ENCODE data around the gene EHBP1.
"Not testable (repeated sequence)": the region's sequence is repeated elsewhere in the genome, so short reads cannot be mapped to it uniquely, and the experiment has no call there.

The EHBP1 gene

DNA sequence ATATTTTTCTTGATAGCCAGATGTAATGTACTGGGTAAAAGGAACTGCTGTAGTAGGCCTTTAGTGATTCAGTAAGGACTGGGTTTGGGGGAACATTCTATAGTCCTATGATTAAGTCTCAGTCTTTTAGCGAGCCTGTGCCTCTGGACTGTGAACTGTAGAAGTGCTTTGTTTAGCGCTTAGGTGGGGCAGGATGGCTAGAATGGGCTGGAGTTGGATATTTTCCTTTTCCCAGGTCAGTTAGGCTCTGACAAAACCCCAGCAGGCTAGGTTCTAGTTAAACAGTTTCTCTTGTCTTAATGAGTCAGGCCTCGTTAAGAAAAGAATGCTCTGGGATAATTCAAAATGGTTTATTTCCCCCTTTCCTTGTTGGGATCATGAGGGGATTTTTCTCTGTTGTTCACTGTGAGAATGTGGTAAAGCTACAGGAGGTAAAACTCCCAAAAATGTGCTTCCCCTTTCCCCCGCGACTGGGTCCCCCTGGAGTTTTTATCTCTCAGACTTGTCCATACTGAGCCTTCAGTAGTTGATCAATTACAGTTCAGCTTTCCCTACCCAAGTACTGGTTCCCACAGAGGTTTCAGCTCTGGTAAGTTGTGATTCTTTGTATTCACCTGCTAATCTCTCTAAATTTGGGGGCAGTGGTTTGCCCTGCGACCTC is 31.5 kb downstream of the EHBP1 start:
- no peak for DNase-seq (ENCODE audit: low read depth in 2 of 2)

DNA sequence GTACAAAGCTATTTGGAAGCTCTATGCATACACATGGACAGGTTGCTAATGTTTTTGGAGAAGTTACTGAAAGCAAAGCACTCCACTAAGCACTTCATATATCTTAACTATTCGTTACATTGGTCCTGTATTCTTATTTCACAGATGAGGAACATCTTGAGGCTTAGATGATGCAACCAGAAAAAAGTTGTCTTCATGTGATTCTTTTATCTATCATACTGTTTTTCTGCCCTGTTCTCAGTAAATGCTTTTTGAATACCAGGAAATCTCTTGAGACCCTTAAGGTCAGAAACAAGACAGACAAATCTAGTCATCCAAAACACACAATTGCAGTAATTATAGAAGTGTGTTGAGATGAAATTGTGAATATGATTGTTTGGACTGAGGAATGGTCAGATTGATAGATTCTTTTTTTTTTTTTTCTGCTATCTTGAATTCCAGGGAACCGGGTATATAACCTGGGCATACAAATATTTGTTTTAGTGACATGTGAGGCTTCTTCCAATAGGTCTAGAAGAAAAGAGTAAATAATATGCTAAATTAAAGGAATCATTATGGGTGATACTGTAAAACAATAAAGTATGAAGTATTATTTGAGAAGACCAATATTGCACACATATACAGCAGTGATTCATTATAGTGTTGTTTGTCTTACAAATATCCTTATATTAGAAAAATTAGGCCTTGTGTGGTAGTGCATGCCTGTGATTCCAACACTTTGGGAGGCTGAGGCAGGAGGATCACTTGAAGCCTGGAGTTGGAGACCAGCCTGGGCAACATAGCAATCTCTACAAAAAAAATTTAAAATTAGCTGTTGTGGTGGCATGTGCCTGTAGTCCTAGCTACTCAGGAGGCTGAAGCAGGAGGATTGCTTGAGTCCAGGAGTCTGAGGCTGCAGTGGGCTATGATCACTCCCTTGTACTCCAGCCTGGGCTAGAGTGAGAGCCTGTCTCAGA is 33.7 kb downstream of the EHBP1 start:
- DNase-seq (ENCODE audit: low read depth in 2 of 2): no peak

DNA sequence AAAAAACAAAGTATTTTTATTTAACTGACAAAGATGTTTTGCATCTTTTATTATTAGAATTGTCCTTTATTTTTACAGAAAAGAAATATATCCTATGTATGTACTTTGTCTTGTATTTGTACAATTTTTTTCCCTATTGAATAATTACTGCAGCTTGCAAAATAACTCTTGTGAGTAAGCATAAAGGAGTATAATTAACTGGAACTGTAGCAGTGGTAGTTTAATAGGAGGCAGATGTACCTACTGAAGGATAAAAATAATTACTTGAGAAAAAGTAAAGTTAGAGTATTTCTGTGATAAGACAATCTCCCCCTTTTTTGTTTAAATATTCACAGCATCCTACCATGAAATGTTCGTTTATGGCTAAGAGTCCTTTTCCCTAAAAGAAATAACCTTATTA is 34.7 kb downstream of the EHBP1 start:
- DNase-seq (ENCODE audit: low read depth in 2 of 2): no peak

DNA sequence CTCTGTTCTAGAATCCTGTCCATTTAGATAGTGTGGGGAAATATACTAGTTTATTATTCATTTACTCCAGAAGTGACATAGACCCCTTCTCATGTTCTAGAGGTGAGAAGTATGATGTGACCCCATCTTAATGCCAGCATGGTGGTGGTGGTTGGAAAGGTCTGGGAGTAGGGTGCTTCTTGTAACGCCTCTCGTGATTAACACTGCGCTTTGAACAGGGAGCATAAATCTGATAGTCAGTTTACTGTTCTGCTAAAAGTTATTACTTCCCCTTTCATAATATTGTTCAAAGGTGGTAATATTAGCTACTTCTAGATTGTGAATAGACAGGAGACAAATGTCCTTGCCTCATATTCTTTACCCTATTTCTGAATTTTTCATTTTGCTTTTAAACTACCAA is 35.6 kb downstream of the EHBP1 start:
- DNase-seq (ENCODE audit: low read depth in 2 of 2): no peak

DNA sequence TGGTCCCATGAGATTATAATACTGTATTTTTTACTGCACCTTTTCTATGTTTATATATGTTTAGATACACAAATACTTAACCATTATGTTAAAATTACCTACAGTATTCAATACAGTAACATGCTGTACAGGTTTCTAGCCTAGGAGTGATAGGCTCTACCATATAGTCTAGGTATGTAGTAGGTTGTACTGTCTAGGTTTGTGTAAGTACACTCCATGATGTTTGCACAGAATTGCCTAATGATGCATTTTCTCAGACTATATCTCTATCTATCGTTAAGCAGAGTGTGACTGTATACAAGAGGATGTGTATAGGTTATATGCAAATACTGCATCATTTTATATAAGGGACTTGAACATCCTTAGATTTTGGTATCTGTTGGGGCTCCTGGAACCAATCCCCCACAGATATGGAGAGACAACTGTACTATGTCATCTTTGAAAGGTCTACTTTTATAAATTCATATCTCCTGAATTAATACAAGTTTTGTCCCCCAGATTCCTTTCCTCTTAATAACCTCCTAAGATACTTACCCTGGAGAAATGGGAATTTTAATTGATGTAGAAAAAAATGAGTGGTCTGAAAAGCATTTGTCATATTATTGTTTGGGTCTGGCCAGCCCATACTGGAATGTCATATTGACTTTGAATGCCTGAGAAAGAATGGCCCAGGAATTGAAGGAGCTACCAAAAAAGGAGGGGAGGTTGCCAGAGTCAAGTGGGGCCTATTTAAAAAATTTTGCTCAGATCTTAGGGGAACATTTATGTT is 36.6 kb downstream of the EHBP1 start:
- no peak for DNase-seq (ENCODE audit: low read depth in 2 of 2)

DNA sequence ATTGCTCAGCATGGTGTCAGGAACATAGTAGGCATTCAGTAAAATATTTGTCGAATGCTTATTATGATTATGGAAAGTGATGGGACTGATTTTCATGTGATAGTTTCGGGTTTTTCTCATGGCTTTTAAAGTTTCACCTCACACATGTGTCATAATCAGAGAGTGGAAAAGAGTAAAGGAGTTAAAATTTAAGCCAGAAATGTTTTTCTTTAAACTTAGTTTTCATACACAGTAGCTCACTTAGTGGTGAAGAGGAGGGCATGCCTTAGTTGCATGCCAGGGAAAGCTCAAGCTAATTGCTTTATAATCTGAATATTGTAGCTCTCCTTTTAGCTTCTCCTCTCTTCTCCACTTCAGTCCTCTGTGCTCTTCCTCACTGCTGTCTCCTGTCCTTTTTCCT is 38.0 kb downstream of the EHBP1 start:
- DNase-seq (ENCODE audit: low read depth in 2 of 2): no peak

DNA sequence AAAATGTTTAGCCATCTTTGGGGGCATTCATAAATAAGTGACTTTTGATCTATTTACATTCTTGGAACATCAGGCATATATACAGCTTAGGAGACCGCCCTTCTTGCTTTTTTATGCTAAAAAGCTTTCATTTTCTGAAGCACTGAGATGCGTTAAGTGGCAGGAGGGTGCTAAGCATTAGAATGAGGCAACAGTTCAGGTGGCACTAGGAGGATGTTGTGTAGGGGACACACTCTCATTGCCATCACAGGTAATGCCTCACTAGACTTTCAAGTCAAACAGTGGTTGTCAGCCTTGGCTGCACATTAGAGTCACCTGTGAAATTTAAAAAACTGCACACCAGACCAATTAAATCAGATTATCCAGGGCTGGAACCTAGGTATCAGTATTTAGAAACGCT is 39.1 kb downstream of the EHBP1 start:
- no peak for DNase-seq (ENCODE audit: low read depth in 2 of 2)

DNA sequence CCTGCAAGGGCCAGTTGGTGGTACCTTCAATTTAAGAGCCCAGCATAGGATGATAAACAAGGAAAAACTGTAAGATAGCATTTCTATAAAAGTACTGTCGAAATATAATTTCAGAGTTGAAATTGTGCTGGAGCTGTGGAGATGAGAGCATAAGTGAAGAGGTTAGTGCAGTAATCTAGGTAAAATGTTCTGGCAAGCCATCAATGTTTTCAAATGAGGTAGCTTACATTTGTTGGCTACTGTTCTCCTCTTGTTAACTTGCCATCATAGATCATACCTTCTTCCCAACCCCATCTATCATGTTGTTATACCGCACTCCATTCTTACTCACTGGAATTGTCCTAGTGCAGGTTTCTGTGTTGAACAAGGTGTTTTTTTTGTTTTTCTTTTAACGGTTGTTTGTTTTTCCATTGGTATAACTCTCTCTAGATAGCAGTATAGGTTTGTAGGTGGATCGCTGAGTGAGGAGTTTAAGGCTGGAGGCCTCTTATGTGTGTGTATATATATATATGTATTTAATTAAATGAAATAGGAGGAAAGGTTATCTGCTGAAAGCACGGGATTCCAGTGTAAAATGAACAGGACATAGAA is 40.5 kb downstream of the EHBP1 start:
- no peak for DNase-seq (ENCODE audit: low read depth in 2 of 2)

DNA sequence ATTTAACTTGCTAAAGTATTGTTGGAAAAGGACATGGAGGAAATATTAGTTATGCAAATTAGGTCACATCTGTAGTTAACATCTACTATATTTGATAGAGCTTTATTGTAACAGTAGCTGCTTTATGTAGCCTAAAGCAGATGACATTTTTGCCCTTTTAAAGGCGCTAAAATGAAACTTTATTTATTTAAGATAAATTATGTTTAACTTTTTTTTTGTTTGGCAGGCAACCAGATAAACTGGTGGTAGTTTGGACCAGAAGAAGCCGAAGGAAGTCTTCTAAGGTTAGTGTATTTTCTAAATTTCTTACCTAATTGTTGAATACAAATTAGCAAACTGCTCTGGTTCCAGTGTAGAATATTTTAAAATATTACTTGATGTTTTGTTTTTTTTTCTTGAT is 41.7 kb downstream of the EHBP1 start:
- DNase-seq (ENCODE audit: low read depth in 2 of 2): no peak

DNA sequence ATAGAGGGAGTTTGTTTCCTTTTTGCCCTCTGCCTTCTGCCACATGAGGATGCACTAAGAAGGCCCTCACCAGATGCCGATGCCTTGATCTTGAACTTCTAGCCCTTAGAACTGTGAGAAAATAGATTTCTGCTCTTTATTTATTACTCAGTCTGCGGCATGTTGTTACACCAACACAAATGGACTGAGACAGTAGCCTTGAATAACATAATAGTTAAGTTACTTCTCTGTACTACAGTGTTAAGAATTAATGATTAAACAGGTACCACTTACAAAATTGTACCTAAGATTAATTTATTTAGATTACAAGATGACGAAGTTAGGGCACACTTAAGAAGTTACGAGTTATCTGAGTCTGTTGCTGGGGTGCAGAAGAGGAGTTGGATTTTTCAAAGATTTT is 42.4 kb downstream of the EHBP1 start:
- DNase-seq (ENCODE audit: low read depth in 2 of 2): no peak

DNA sequence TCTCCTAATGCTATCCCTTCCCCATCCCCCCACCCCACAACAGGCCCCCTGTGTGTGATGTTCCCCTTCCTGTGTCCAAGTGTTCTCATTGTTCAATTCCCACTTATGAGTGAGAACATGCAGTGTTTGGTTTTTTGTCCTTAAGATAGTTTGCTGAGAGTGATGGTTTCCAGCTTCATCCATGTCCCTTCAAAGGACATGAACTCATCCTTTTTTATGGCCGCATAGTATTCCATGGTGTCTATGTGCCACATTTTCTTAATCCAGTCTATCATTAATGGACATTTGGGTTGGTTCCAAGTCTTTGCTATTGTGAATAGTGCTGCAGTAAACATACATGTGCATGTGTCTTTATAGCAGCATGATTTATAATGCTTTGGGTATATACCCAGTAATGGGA is 43.6 kb downstream of the EHBP1 start:
- DNase-seq (ENCODE audit: low read depth in 2 of 2): not testable (repeated sequence)

DNA sequence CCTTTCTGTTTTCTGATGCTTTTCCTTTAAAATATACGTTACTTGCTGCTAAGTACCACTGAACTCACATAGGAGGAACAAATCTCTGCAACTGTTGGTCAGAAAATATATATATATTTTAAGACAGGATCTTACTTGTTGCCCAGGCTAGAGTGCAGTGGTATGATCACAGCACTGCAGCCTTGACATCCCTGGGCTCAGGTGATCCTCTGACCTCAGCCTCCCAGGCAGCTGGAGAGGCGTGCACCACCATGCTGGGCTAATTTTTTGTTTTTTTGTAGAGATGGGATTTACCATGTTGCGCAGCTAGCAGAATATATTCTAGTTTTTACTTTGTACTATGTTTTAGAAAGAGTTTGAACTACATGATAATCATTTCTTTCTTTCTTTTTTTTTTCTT is 51.5 kb downstream of the EHBP1 start:
- no peak for DNase-seq (ENCODE audit: low read depth in 2 of 2)

DNA sequence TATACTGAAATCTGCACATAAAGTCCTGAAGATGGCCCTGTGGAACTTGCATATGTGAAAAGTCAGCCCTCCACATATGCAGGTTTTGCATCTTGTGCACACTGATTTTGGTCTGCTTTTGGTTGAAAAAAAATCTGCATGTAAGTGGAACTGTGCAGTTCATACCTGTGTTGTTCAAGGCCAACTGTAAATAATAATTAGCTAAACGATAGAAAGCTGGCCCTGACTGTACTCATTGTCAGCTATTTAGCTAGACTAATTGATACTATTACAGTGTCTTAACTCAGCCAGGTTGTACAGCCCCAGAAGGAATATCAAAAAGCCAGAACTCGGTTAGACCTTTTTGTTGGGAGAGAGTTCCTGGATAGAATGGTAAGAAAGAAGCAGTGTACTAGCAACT is 54.5 kb downstream of the EHBP1 start:
- no peak for DNase-seq (ENCODE audit: low read depth in 2 of 2)

DNA sequence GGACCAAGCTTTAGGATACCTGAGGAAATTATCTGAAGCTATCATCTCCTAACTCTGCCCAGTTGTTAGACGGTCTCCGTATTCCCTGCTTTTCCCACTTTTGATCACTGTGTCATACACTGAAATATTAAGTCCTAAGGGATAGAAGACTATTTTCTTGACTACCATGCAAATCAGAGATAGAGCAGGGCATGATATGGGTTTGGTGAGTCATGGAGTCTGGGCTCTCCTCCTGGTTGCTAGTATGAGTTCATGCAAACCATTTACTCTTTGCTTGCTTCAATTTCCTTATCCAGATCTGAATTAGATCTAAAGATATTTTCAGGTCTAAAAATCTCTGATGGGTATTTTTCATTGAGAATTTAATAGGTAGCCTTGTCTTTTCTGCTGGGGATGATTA is 55.0 kb downstream of the EHBP1 start:
- DNase-seq (ENCODE audit: low read depth in 2 of 2): no peak

DNA sequence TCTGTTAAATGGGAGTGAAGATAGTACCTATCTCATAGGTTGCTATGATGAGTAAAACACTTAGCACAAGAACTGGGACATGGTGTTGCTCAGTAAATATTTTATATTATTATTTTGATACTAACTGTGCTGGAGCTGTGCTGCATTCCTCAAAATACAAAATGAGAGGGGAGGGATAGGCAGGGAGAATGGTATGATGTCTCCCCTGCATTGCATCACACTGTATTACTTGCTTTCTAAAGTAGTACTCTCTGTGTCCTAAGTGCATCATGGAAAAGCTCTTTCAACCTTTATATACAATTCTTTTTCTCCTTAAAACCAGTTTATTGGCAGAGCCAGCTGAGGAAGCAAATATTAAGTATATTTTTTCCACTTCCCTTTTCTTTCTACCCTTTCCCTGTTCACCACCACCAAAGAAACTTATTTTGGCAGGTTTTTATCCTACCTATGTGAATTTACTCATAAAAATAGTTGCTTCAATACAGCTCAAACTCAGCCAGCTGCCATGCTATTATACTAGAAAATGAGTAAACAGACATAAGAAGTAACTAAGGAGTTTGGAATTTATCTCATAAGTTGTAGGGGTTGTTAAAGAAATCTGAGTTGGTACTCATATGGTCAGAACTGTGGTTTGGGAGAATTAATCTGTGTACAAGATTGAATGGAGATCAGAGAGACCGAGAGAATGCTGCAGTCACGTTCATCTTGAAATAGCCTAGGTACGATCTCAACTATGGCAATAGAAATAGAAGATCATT is 60.3 kb downstream of the EHBP1 start:
- DNase-seq (ENCODE audit: low read depth in 2 of 2): no peak

DNA sequence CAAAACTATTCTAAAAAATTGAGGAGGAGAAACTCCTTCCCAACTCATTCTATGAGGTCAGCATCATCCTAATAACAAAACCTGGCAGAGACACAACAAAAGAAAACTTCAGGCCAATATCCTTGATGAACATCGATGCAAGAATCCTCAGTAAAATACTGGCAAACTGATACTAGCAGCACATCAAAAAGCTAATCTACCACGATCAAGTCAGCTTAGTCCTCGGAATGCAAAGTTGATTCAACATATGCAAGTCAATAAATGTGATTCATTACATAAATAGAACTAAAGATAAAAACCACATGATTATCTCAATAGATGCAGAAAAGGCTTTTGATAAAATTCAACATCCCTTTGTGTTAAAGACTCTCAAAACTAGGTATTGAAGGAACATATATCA is 63.1 kb downstream of the EHBP1 start:
- DNase-seq (ENCODE audit: low read depth in 2 of 2): no peak

DNA sequence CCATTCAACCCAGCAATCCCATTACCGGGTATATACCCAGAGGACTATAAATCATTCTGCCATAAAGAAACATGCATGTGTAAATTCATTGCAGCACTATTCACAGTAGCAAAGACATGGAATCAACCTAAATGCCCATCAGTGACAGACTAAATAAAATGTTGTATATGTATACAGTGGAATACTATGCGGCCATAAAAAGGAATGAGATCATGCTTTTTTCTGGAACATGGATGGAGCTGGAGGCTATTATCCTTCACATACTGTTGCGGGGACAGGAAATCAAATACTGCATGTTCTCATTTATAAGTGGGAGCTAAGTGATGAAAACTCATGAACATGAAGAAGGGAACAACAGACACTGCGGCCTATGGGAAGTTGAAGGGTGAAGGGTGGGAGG is 65.1 kb downstream of the EHBP1 start:
- DNase-seq (ENCODE audit: low read depth in 2 of 2): no peak

DNA sequence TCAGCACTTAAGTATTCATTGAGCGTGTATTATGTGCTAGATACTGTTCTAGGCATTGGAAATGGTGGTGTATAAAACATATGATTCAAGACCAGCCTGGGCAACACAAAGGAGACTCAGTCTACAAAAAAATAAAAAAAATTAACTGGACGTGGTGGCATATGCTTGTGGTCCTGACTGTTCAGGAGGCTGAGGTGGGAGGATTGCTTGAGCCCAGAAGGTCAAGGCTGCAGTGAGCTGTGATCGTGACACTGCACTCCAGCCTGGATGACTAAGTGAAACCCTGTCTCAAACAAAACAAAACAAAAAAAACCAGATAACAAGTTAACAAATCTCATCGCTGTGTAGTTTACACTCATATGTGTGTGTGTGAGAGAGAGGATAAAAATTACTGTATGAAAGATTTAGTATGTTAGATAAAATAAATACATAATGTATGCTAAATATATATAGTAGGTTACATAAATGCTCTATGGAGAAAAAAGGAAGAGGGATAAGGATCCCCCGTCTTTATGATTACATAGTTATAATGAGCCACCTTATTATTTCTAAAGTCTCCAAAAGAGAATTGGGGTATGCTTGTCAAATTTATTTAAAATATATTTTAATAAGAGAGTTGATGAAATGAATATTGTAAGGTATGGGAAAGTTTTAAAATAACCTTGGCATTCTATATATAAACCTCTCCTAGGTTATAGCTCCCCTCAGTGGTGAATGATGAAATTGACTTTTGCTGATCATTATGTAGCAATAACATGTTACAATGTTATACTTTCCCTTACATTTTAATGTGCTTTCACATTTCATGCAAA is 69.2 kb downstream of the EHBP1 start:
- no peak for DNase-seq (ENCODE audit: low read depth in 2 of 2)

DNA sequence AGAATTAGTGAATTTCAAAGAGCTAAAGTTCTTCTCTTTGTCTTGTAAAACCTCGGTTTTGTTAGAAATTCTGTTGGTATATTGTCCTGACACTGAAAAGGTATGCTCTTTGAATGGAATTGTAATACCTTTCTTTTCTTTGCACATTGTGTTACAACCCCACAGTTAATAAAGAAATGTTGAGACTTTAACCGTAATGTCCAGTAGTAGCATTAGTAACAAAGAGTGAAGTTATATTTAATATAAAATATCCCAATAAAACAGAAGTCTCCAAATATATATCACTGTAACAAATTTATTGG is 69.8 kb downstream of the EHBP1 start:
- DNase-seq (ENCODE audit: low read depth in 2 of 2): no peak

DNA sequence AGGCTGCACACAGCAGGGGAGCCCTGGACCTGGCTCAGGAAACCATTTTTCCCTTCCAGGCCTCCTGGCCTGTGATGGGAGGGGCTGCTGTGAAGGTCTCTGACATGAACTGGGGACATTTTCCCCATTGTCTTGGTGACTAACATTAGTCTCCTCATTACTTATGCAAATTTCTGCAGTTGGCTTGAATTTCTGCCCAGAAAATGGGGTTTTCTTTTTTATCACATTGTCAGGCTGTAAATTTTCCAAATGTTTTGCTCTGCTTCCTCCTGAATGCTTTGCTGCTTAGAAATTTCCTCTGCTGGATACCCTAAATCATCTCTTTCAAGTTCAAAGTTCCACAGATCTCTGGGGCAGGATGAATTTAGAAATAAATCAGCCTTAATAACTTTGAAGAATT is 78.2 kb downstream of the EHBP1 start:
- DNase-seq (ENCODE audit: low read depth in 2 of 2): no peak

DNA sequence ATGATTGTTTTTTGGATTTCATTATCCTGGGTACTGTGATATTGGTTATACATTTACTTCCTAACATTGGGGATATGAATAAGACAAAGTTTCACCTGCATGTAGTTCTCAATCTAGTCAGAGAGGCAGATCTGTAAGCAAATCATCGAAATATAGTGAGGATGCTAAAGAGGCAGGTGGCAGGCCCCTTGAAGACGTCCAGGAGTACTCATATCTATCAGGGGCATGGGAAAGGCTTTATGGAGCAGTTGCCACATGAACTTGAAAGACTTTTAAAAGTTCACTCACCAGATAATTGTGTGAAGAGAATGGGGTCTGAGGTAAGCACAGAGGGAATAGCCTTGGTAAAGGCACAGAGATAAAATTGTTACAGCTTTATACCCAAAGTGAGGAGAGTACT is 78.8 kb downstream of the EHBP1 start:
- DNase-seq (ENCODE audit: low read depth in 2 of 2): no peak

Measured in stimulated activated CD4-positive, alpha-beta T cell treated with anti-CD3 and anti-CD28 coated beads, Interleukin-12 subunit alpha, Interleukin-12 subunit beta, amount 100 ng/mL, for 24 hours (primary cell).